GM19193 (cell line): ENCODE measurements around the gene ANKRD40.

Experiments used
- POLR2A ChIP-seq: IDR thresholded peaks from 4 replicates; pipeline ENCODE4 v1.6.1; 2011; ENCODE audit not compliant: insufficient read depth, insufficient read length; ENCODE audit errors: extremely low read depth

Gene ANKRD40

DNA sequence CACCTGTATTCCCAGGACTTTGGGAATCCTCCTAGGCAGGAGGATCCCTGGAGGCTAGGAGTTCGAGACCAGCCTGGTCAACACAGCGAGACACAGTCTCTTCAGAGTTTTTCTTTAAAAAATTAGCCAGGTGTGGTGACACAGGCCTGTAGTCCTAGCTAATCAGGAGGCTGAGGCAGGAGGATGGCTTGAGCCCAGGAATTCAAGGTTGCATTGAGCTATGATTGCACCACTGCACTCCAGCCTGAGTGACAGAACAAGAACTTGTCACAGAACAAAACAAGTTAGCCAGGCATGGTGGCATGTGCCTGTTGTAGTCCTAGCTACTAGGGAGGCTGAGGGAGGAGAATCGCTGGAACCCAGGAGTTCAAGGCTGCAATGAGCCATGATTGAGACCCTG is 24.8 kb downstream of the ANKRD40 start:
- TF ChIP-seq POLR2A, result no peak

DNA sequence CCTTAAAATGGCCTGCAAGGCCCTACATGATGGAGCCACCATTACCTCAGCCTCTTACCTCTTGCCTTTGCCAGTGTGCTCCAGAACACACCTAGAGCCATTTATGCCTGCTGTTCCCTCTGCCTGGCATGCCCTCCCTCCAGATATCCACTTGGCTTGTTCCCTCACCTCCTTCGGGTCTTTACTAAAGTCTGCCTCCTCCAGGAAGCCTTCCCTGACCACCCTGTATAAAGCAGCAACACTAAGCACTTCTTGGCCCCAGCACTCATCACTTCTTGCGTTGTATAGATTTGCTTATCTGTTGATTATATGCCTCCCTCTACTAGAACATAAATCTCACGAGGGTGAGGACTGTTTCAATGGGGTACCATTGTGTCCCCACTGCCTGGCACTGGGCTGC is 25.3 kb downstream of the ANKRD40 start:
- TF ChIP-seq POLR2A, result no peak

- no peak for TF ChIP-seq POLR2A
Measured at GRCh38 chr17:50681263-50682200, 26.2 kb downstream of the ANKRD40 start.

DNA sequence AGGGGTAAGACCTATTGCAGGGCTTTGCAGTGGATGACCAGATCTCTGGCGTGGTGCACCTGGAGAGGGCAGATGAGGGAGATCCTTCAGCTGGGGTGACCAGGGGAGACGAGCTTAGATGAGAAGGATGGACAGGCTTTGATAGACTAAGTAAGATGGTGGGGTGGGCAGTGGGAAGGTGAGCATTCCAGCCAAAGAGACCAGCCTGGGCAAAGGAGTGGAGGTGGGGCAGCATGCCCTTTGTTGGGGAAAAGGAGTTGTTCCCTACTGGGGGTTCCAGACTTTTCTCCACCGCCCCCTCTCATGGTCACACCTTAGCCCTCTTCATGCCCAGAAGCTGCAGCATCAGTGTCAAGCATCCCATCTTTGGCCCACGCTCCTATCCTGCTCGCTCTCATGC is 27.6 kb downstream of the ANKRD40 start:
- TF ChIP-seq POLR2A, result no peak

- no peak for TF ChIP-seq POLR2A
Measured at GRCh38 chr17:50679008-50679544, 28.6 kb downstream of the ANKRD40 start.

DNA sequence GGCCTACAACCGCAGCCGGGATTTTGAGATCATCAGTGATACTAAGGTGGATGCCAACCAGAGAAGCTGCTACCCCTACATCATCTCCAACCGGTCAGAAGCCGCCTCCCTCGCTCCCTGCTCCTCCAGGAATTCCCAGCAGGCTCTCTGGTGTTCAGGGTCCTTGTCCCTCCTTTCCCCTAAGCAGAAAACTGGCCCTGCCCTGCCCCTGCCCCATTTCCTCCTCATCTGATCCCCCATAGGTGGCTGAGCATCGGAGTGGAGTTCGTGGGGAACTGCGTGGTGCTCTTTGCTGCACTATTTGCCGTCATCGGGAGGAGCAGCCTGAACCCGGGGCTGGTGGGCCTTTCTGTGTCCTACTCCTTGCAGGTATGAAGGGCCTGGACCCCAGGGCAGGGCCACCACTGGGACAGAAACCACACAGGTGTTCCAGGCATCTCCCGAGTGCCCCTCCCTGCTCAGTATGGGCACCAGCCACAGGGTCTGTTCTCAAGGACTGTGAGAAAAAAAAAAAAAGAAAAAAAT is 29.8 kb downstream of the ANKRD40 start:
- TF ChIP-seq POLR2A, result no peak

DNA sequence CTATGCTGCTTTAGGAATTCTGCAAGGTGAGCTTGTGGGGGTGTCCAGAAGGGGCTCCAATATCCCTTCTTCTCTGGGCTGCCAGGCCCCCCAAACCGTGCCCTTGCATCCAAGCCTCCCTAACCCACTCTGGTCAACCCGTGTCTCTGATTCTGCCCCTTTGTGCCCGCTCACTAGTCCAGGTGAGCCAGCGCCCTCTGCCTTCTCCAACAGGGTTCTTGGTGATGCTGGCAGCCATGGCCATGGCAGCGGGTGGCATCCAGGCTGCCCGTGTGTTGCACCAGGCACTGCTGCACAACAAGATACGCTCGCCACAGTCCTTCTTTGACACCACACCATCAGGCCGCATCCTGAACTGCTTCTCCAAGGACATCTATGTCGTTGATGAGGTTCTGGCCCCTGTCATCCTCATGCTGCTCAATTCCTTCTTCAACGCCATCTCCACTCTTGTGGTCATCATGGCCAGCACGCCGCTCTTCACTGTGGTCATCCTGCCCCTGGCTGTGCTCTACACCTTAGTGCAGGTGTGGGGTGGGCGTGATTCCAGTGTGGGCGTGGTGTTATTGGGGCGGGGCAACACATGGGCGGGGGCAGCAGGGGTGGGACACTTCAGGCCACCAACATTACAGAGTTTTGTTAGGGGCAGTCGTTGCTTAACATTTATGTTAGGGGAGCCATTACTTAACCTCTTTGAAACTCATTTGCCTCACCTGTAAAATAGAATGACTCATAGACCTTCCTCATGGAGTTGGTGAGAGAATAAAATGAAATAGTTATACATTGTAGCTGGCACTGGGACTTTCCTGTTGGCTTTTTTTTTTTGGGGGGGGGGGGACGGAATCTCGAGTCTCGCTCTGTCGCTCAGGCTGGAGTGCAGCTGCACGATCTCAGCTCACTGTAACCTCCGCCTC is 31.4 kb downstream of the ANKRD40 start:
- TF ChIP-seq POLR2A, result no peak

DNA sequence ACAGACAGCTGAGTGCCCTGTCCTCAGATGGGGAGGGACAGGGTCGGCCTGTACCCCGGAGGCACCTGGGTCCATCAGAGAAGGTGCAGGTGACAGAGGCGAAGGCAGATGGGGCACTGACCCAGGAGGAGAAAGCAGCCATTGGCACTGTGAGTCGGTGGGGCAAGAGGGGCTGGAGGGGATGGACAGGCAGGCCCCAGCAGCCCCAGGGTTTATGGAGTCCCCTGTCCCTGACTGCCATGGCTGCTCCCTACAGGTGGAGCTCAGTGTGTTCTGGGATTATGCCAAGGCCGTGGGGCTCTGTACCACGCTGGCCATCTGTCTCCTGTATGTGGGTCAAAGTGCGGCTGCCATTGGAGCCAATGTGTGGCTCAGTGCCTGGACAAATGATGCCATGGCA is 32.1 kb downstream of the ANKRD40 start:
- no peak for TF ChIP-seq POLR2A

DNA sequence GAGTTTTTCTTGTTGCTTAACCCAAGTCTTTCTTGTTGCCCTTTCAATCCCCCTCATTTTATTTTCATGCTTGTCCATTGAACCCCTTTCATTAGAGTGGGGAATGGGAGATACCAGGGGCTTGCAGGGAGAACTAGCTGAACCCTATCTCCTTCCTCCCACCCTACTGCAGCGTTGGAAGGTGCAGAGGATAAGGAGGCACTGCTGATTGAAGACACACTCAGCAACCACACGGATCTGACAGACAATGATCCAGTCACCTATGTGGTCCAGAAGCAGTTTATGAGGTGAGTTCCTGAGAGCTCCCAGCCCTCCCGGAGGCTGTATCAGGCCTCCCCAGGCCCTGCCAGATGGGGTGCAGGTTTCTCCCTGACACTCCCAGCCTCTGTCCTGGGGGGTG is 32.5 kb downstream of the ANKRD40 start:
- TF ChIP-seq POLR2A, result no peak

GRCh38 chr17:50672831-50673551 is 34.7 kb downstream of the ANKRD40 start:
- TF ChIP-seq POLR2A, result no peak

DNA sequence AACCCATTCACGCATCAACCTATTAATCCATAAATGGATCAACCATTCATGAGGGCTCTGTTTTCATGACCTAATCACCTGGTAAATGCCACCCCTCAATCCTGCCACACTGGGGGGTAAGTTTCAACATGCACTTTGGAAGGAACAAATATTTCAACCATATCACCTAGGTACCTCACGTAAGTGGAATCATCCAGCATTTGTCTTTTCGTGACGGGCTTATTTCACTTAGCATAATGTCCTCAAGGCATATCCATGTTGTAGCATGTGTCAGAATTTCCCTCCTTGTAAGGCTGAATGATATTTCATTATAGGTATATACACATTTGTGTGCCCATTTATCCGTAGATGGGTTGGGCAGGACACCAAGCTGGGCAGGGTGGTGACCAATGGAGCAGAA is 35.6 kb downstream of the ANKRD40 start:
- no peak for TF ChIP-seq POLR2A

DNA sequence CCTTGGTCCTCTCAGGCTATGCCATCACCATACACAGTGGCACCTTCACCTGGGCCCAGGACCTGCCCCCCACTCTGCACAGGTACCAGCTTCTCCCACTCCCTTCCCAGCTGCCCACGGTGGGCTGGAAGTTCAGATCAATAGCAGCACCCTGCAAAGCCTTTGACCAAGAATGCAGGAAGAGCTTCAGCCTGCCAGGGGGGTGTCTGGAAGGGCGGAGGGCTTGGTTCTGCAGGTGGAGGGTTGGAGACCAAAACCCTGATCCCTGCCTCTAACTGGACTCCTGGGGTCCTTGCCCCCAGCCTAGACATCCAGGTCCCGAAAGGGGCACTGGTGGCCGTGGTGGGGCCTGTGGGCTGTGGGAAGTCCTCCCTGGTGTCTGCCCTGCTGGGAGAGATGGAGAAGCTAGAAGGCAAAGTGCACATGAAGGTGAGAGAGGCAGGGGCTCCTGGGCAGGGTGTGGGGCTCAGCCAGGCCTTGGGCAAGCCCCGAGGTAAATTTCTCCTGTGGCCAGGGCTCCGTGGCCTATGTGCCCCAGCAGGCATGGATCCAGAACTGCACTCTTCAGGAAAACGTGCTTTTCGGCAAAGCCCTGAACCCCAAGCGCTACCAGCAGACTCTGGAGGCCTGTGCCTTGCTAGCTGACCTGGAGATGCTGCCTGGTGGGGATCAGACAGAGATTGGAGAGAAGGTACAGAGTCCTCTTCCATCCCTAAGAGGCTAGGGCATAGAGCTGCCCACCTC is 38.7 kb downstream of the ANKRD40 start:
- no peak for TF ChIP-seq POLR2A

DNA sequence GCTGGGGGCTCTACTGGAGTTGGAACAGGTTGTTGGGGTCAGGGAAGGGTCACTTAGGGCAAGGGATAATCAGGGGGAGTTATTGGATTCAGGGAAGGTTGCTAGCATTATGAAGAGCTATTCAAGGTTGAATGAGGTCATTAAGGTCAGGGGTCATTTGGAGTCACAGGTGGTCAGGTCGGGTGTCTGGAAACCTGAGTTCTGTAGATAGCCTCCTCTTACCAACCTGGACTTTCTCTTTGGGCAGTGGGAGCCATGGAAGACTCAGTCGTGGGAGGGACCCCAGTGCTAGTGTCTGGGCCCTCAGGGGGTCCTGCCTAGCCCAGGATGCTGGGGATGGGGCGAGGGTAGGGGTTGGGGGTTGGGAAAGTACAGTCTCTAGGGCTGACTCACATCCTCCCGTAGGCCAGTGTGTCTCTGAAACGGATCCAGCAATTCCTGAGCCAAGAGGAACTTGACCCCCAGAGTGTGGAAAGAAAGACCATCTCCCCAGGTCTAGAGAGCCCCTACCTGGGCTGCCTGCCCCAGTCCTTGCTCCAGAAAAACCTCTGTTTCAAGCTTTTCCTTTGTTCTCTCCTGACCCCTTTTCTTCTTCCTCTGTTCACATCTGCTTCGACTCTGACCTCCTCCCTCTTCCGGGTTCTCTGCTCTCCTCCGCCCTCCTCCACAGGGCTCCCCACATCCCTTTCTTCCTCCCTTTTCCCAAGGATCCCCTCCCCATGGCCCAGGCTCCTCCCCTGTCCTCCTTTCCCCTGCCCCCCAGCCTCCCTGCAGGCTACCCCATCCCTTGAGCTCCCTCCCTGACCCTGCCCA is 39.5 kb downstream of the ANKRD40 start:
- no peak for TF ChIP-seq POLR2A
